ENCODE measurements around the gene MALL.
A peak's percentile ranks its signal among the peaks of the same experiment; 100 is the strongest.
"Not testable (repeated sequence)": the region's sequence is repeated elsewhere in the genome, so short reads cannot be mapped to it uniquely, and the experiment has no call there.

MALL gene

GRCh38 chr2:110120171-110121051, 4.8 kb upstream of the MALL start:
- no peak for DNase-seq

GRCh38 chr2:110116033-110116710, 550 bp upstream of the MALL start:
- no peak for DNase-seq

- DNase-seq, result peak; percentile 60
Measured at GRCh38 chr2:110114831-110115255, 779 bp downstream of the MALL start.

GRCh38 chr2:110113961-110114591, 1.5 kb downstream of the MALL start:
- DNase-seq, result peak; percentile 88

- DNase-seq, result not testable (repeated sequence)
Measured at GRCh38 chr2:110108291-110108690, 7.3 kb downstream of the MALL start.

- no peak for DNase-seq
Measured at GRCh38 chr2:110107092-110108079, 8.2 kb downstream of the MALL start.

GRCh38 chr2:110106642-110107041, 9.0 kb downstream of the MALL start:
- no peak for DNase-seq

GRCh38 chr2:110105608-110106467, 9.8 kb downstream of the MALL start:
- DNase-seq, result no peak

- DNase-seq, result no peak
Measured at GRCh38 chr2:110105183-110105582, 10.4 kb downstream of the MALL start.

- peak; percentile 93 for DNase-seq
Measured at GRCh38 chr2:110104025-110104771, 11.4 kb downstream of the MALL start.

GRCh38 chr2:110103061-110103961, 12.3 kb downstream of the MALL start:
- DNase-seq, result no peak

GRCh38 chr2:110101901-110102803, 13.5 kb downstream of the MALL start:
- no peak for DNase-seq

- peak; percentile 98 for DNase-seq
Measured at GRCh38 chr2:110101280-110101844, 14.3 kb downstream of the MALL start.

GRCh38 chr2:110100880-110101279, 14.7 kb downstream of the MALL start:
- not testable (repeated sequence) for DNase-seq

- no peak for DNase-seq
Measured at GRCh38 chr2:110100480-110100879, 15.1 kb downstream of the MALL start.

- DNase-seq, result no peak
Measured at GRCh38 chr2:110099471-110100225, 16.0 kb downstream of the MALL start.

- DNase-seq, result no peak
Measured at GRCh38 chr2:110099038-110099425, 16.6 kb downstream of the MALL start.

Data from NCI-H345 (cell line).